GM12872 (cell line): ENCODE results near the gene ADIG.
A peak's percentile ranks its signal among the peaks of the same experiment; 100 is the strongest.

Experiments used
- CTCF ChIP-seq: IDR thresholded peaks from 3 replicates; pipeline ENCODE4 v1.5.1; 2011; ENCODE audit warnings: low read depth, mild to moderate bottlenecking, low read length, moderate library complexity; ENCODE audit not compliant: insufficient read depth

Gene ADIG

GRCh38 chr20:38601216-38602184 lies 20.5 kb downstream of the ADIG start, which contains the start of gene ARHGAP40:
Gene ARHGAP40 (plus strand): TSS chr20:38601809.
- TF ChIP-seq CTCF, result 0 out of 3 replicates have a peak, but pooled peaks have one; percentile 11

- TF ChIP-seq CTCF, result no peak
Observed at GRCh38 chr20:38602185-38602581, 21.2 kb downstream of the ADIG start.

GRCh38 chr20:38603286-38603685 lies 22.3 kb downstream of the ADIG start:
- TF ChIP-seq CTCF, result no peak

GRCh38 chr20:38604873-38605303 lies 23.9 kb downstream of the ADIG start:
- TF ChIP-seq CTCF, result no peak

GRCh38 chr20:38607351-38607750 lies 26.4 kb downstream of the ADIG start:
- TF ChIP-seq CTCF, result no peak

GRCh38 chr20:38608188-38608587 lies 27.2 kb downstream of the ADIG start:
- no peak for TF ChIP-seq CTCF

- no peak for TF ChIP-seq CTCF
Observed at GRCh38 chr20:38609815-38610214, 28.8 kb downstream of the ADIG start.
